KMS-11 (cell line): Measurements from ENCODE around the gene SLC5A6.

ENCODE experiments used
- H2AFZ ChIP-seq: fragments of 200-600 bp; sonication (generic); 2 replicates; pipeline ENCODE4 v1.6.1; 2016; ENCODE audit warnings: antibody characterized with exemption, mixed run types, low read depth
- H3K27ac ChIP-seq: fragments of 200-600 bp; sonication (generic); 2 replicates; pipeline ENCODE4 v1.6.1; 2016; ENCODE audit warnings: mild to moderate bottlenecking, mixed run types
- H3K27me3 ChIP-seq: fragments of 200-600 bp; sonication (generic); 2 replicates; pipeline ENCODE4 v1.6.1; 2017; ENCODE audit warnings: mild to moderate bottlenecking, low read depth, mixed run types, moderate library complexity; ENCODE audit not compliant: insufficient read depth
- H3K36me3 ChIP-seq: fragments of 200-600 bp; sonication (generic); 2 replicates; pipeline ENCODE4 v1.6.1; 2017; ENCODE audit warnings: mild to moderate bottlenecking, mixed run types; ENCODE audit not compliant: insufficient read depth
- H3K4me1 ChIP-seq: fragments of 200-600 bp; sonication (generic); 2 replicates; pipeline ENCODE4 v1.6.1; 2016; ENCODE audit warnings: mild to moderate bottlenecking, low read depth, mixed run types; ENCODE audit not compliant: poor library complexity, severe bottlenecking
- H3K4me2 ChIP-seq: fragments of 200-600 bp; sonication (generic); 2 replicates; pipeline ENCODE4 v1.7.0; 2016; ENCODE audit warnings: mild to moderate bottlenecking, mixed run types
- H3K4me3 ChIP-seq: fragments of 200-600 bp; sonication (generic); IDR thresholded peaks from 2 replicates; pipeline ENCODE4 v1.6.1; 2017; ENCODE audit warnings: low read depth, low read length, mixed read lengths; ENCODE audit not compliant: insufficient read depth
- H3K79me2 ChIP-seq: fragments of 200-600 bp; sonication (generic); 2 replicates; pipeline ENCODE4 v1.6.1; 2016; ENCODE audit warnings: low read depth, mixed run types; ENCODE audit not compliant: insufficient read depth
- H3K9ac ChIP-seq: fragments of 200-600 bp; sonication (generic); 2 replicates; pipeline ENCODE4 v1.6.1; 2016; ENCODE audit warnings: mild to moderate bottlenecking, mixed run types
- H4K20me1 ChIP-seq: fragments of 200-600 bp; sonication (generic); 2 replicates; pipeline ENCODE4 v1.6.1; 2016; ENCODE audit warnings: mild to moderate bottlenecking, mixed run types; ENCODE audit not compliant: insufficient read depth
- CTCF ChIP-seq: fragments of 200-600 bp; sonication (generic); conservative IDR thresholded peaks from 2 replicates; pipeline ENCODE4 v1.6.1; 2017; ENCODE audit warnings: low read depth, mild to moderate bottlenecking, antibody characterized with exemption, low read length, moderate library complexity, mixed read lengths

Gene SLC5A6

GRCh38 chr2:27191070-27191829, 20.8 kb downstream of the SLC5A6 start:
- Histone ChIP-seq H3K79me2 (no peaks in the 10 kb centered on the region), H3K4me3 (no peak overlapping the region), H3K4me1 (peaks cover 26% of the 10 kb centered on the region), H3K27ac (no peak overlapping the region), H3K36me3 (no peaks in the 10 kb centered on the region), H3K4me2 (no peak overlapping the region), H3K27me3 (no peaks in the 10 kb centered on the region), H3K9ac (no peak overlapping the region), H4K20me1 (no peaks in the 10 kb centered on the region), H2AFZ (no peak overlapping the region)
- peak; percentile 76 for TF ChIP-seq CTCF

GRCh38 chr2:27189989-27190388, 22.1 kb downstream of the SLC5A6 start:
- no peak overlapping the region for H3K4me2 ChIP-seq
- no peaks in the 10 kb centered on the region for H4K20me1 ChIP-seq
- no peak overlapping the region for H3K9ac ChIP-seq
- H3K4me1 ChIP-seq: peaks cover 37% of the 10 kb centered on the region
- TF ChIP-seq CTCF: no peak
- no peak overlapping the region for H3K4me3 ChIP-seq
- no peaks in the 10 kb centered on the region for H3K79me2 ChIP-seq
- no peaks in the 10 kb centered on the region for H3K27me3 ChIP-seq
- H3K36me3 ChIP-seq: no peaks in the 10 kb centered on the region
- H2AFZ ChIP-seq: no peak overlapping the region
- H3K27ac ChIP-seq: no peak overlapping the region

- peak overlapping the region; percentile 37; the same call in 1 of the 2 replicates for H3K4me2 ChIP-seq
- peaks cover 36% of the 10 kb centered on the region for H3K4me1 ChIP-seq
- no peaks in the 10 kb centered on the region for H3K27me3 ChIP-seq
- no peak overlapping the region; the same call in 1 of the 2 replicates for H2AFZ ChIP-seq
- no peak for TF ChIP-seq CTCF
- H3K27ac ChIP-seq: no peak overlapping the region; the same call in 1 of the 2 replicates
- H4K20me1 ChIP-seq: no peaks in the 10 kb centered on the region
- H3K36me3 ChIP-seq: no peaks in the 10 kb centered on the region
- H3K4me3 ChIP-seq: no peak overlapping the region
- no peak overlapping the region for H3K9ac ChIP-seq
- no peaks in the 10 kb centered on the region for H3K79me2 ChIP-seq
Measured at GRCh38 chr2:27186613-27187345, 25.3 kb downstream of the SLC5A6 start.

- Histone ChIP-seq H3K27me3 (no peaks in the 10 kb centered on the region), H3K36me3 (no peaks in the 10 kb centered on the region), H3K4me1 (peaks cover 31% of the 10 kb centered on the region), H3K4me2 (no peak overlapping the region), H3K9ac (no peak overlapping the region), H3K79me2 (no peaks in the 10 kb centered on the region), H3K4me3 (no peak overlapping the region), H3K27ac (no peak overlapping the region), H4K20me1 (no peaks in the 10 kb centered on the region), H2AFZ (0 out of 2 replicates have a peak overlapping the region, but pooled peaks have one; percentile 12)
- no peak for TF ChIP-seq CTCF
Measured at GRCh38 chr2:27185331-27186026, 26.6 kb downstream of the SLC5A6 start.
